BE2C (cell line): ENCODE measurements around the gene TAS2R43. TPM values are rescaled to one million over a fixed set of nuclear protein-coding genes. Genes with fewer than 3 reads are reported as not detected.

Experiments used
- DNase-seq: peaks from one replicate; pipeline ENCODE4 v3.0.0-alpha.2; 2020
- H3K27me3 ChIP-seq: fragments of 250-450 bp; sonication (Bioruptor Pico); 2 replicates; pipeline ENCODE4 v1.5.1; 2020; ENCODE audit warnings: mild to moderate bottlenecking
- H3K36me3 ChIP-seq: fragments of 250-450 bp; sonication (Bioruptor Pico); 2 replicates; pipeline ENCODE4 v1.5.1; 2020; ENCODE audit warnings: mild to moderate bottlenecking
- H3K4me1 ChIP-seq: fragments of 250-450 bp; sonication (Bioruptor Pico); 2 replicates; pipeline ENCODE4 v1.5.1; 2020
- H3K4me3 ChIP-seq: 2 replicates; pipeline ENCODE4 v1.5.1; 2011; ENCODE audit warnings: low read depth, low read length
- H3K9me3 ChIP-seq: fragments of 250-450 bp; sonication (Bioruptor Pico); 2 replicates; pipeline ENCODE4 v1.5.1; 2020
- polyA plus RNA-seq: library from polyadenylated mRNA; unstranded; fragments of >200 nt; gene quantifications from one replicate; pipeline ENCODE4 v1.2.1, GENCODE V29; 2012; ENCODE audit warnings: low read depth, missing spikeins; ENCODE audit not compliant: insufficient read length, insufficient read depth
- TF ChIP-seq, protein P1 (sequence below): IDR thresholded peaks from 2 replicates; pipeline ENCODE4 v1.5.1; 2012; ENCODE audit warnings: mild to moderate bottlenecking, low read depth, low read length

Gene TAS2R43, protein sequence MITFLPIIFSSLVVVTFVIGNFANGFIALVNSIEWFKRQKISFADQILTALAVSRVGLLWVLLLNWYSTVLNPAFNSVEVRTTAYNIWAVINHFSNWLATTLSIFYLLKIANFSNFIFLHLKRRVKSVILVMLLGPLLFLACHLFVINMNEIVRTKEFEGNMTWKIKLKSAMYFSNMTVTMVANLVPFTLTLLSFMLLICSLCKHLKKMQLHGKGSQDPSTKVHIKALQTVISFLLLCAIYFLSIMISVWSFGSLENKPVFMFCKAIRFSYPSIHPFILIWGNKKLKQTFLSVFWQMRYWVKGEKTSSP
- polyA plus RNA-seq, result not detected

DNA sequence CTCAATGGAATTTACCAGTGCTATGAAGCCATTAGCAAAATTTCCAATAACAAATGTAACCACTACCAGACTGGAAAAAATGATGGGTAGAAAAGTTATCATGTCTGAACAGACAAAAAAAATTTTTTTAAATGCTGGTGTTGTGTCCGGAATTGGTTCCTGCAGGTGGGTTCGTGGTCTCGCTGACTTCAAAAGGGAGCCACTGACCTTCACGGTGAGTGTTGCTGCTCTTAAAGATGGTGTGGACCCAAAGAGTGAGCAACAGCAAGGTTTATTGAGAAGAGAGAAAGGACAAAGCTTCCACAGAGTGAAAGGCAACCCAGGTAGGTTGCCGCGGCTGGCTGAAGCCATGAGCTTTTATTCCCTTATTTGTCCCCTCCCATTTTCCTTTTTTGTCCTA lies at the start of gene TAS2R43:
TSS of gene TAS2R43 (minus strand) at position 186 of the 400 bp plus-strand sequence. CDS start at position 102, 84 bp downstream.
- Histone ChIP-seq H3K4me1 (no peaks in the 10 kb centered on the region), H3K27me3 (no peaks in the 10 kb centered on the region), H3K36me3 (no peaks in the 10 kb centered on the region), H3K4me3 (no peak within 1 kb of the TSS), H3K9me3 (no peaks in the 10 kb centered on the region)
- TF ChIP-seq, protein P1, sequence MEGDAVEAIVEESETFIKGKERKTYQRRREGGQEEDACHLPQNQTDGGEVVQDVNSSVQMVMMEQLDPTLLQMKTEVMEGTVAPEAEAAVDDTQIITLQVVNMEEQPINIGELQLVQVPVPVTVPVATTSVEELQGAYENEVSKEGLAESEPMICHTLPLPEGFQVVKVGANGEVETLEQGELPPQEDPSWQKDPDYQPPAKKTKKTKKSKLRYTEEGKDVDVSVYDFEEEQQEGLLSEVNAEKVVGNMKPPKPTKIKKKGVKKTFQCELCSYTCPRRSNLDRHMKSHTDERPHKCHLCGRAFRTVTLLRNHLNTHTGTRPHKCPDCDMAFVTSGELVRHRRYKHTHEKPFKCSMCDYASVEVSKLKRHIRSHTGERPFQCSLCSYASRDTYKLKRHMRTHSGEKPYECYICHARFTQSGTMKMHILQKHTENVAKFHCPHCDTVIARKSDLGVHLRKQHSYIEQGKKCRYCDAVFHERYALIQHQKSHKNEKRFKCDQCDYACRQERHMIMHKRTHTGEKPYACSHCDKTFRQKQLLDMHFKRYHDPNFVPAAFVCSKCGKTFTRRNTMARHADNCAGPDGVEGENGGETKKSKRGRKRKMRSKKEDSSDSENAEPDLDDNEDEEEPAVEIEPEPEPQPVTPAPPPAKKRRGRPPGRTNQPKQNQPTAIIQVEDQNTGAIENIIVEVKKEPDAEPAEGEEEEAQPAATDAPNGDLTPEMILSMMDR, result no peak
- no peak for DNase-seq

DNA sequence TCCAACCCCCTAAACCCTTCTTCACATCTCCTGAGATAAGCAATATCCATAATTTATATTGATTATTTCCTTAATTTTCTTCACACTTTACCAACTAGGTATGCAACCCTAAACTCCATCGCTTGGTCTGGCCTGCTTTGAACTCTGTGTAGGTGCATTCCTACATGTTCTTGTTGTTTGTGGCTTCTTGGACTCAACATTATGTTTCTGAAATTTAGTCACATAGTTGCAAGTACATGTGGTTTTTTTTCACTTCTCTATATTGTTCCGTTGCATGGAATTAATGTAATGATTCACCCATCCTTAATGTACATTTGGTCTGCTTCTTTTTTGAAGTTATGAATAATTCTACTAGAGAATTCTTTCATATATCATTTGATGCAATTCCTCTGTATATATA lies 44.0 kb upstream of the TAS2R43 start:
- TF ChIP-seq, protein P1, result no peak

DNA sequence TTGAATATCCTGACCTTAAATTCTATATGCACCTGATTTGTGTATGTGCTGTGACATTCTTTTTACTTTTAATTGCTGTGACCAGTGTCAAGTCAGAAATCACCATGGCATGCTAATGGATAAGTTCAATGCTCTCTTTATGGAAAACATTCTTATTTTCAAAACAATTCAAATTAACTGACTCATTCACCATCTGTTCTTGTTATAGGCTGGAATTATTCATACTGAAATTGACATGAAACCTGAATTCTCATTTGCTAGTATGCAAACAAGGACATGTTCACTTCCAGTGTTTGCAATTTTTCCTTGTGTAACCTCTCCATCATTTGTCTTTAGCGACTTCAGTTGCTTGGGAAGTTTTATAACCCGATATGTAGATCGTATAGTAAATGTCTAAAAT lies 42.2 kb upstream of the TAS2R43 start, which contains the start of gene TAS2R30:
TSS of gene TAS2R30 (minus strand) at position 340 of the 400 bp plus-strand sequence. CDS start 400 bp downstream, outside the sequence.
- no peaks in the 10 kb centered on the region for H3K4me1 ChIP-seq
- no peak for DNase-seq
- TF ChIP-seq, protein P1, result no peak
- H3K27me3 ChIP-seq, result no peaks in the 10 kb centered on the region
- H3K9me3 ChIP-seq, result no peaks in the 10 kb centered on the region
- no peaks in the 10 kb centered on the region for H3K36me3 ChIP-seq
- H3K4me3 ChIP-seq, result no peak within 1 kb of the TSS

More for the DNA sequence above, 44.0 kb upstream of the TAS2R43 start:
- no peak for DNase-seq
- Histone ChIP-seq H3K27me3 (no peaks in the 10 kb centered on the region), H3K4me1 (no peaks in the 10 kb centered on the region), H3K9me3 (no peaks in the 10 kb centered on the region), H3K36me3 (no peaks in the 10 kb centered on the region), H3K4me3 (no peak overlapping the region)

DNA sequence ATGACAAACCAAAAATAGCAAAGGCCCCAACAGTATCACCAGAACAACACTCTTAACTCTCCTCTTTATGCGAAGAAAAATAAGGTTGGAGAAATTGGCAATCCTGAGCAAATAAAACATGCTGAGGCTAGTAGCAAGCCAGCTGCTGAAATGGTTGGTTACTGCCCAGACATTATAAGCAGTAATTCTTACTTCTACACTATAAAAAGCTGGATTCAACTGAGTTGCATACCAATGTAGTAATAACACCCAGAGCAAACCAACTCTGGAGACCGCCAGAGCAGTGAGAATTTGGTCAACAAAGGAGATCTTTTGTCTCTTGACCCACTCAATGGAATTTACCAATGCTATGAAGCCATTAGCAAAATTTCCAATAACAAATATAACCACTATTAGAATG lies 41.7 kb upstream of the TAS2R43 start:
- Histone ChIP-seq H3K36me3 (no peaks in the 10 kb centered on the region), H3K4me3 (no peak overlapping the region), H3K27me3 (no peaks in the 10 kb centered on the region), H3K4me1 (no peaks in the 10 kb centered on the region), H3K9me3 (no peaks in the 10 kb centered on the region)
- TF ChIP-seq, protein P1, result no peak
- DNase-seq, result no peak

DNA sequence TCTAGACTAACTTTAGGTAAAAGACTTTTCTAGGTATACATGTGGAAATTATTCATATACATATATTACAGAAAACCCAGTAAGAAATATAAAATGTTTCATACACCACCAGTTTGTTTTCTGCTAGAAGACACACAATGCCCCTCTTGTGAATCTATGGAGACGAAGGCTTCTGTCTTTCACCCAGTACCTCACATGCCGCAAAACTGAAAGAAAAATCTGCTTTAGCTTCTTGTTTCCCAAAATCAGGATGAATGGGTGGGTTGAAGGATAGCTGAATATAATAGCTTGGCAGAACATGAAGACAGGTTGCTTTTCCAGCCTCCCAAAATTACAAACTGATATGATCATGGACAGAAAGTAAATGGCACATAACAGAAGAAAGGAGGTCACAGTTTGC lies 41.0 kb upstream of the TAS2R43 start:
- no peaks in the 10 kb centered on the region for H3K4me1 ChIP-seq
- H3K27me3 ChIP-seq, result no peaks in the 10 kb centered on the region
- H3K9me3 ChIP-seq, result no peaks in the 10 kb centered on the region
- TF ChIP-seq, protein P1, result no peak
- H3K36me3 ChIP-seq, result no peaks in the 10 kb centered on the region
- no peak for DNase-seq
- no peak overlapping the region for H3K4me3 ChIP-seq

DNA sequence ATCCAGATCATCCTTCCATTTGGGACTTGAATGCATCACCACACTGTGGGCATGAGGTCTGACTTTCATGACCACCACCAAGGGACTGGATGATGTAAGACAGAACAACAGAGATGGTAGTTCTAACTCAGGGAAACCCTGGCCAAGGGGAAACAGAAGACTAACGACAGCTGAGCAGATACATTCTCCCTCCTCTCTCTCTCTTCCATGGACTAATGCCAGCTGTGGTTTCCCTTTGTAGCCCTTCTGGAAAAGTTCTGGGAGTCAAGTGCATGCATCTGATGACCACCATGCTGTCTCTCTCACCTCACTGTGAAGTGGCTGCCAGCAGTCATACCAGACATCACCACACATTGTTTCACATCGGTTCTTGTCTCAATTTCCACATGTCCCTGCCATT lies 38.9 kb upstream of the TAS2R43 start:
- no peaks in the 10 kb centered on the region for H3K27me3 ChIP-seq
- TF ChIP-seq, protein P1, result no peak
- no peak for DNase-seq
- no peak overlapping the region for H3K4me3 ChIP-seq
- H3K36me3 ChIP-seq, result no peaks in the 10 kb centered on the region
- H3K9me3 ChIP-seq, result no peaks in the 10 kb centered on the region
- H3K4me1 ChIP-seq, result no peaks in the 10 kb centered on the region
